A549 (cell line): ENCODE results near the gene CXXC5. TPM values are rescaled to one million over a fixed set of nuclear protein-coding genes. Genes with fewer than 3 reads are reported as not detected.
A peak's percentile ranks its signal among the peaks of the same experiment; 100 is the strongest.

Experiments used
- ATAC-seq, 2 experiments: fragments of 200-7000 bp in 1 of 2; fragments of >200 bp in 1 of 2; cut with Nextera tagmentation in 1 of 2; cut with Tn5 transposase in 1 of 2; 3 replicates each; pipeline versions ENCODE4 v1.8.0 to v1.9.1; 2018 to 2020; ENCODE audit warnings: mild to moderate bottlenecking in 1 of 2, moderate library complexity in 1 of 2
- CTCF ChIA-PET: fragments of 300-600 bp; sonication (Branson Sonifier 250); formaldehyde crosslinking; extraction: SDS; loops from one replicate; lab custom pipeline; 2021; ENCODE audit warnings: antibody characterized with exemption, inconsistent platforms; lab: Yijun Ruan, JAX
- POLR2A ChIA-PET: fragments of 350-600 bp; formaldehyde crosslinking; extraction: SDS; loops from one replicate; lab custom pipeline; 2021; ENCODE audit warnings: antibody characterized with exemption, inconsistent platforms; lab: Yijun Ruan, JAX
- DNase-seq, 2 experiments: peaks; one replicate each; pipeline versions ENCODE4 v3.0.0 to v3.0.0-alpha.2; 2011 to 2016; ENCODE audit warnings: low read depth in 1 of 2, low spot score in 1 of 2
- FAIRE-seq: peaks from 2 replicates; lab custom pipeline; 2011; peaks lifted over from hg19 to GRCh38; lab: Jason Lieb, UNC
- H3K27ac ChIP-seq, 2 experiments: fragments of >200 bp; sonication (Bioruptor Twin); formaldehyde crosslinking; 3 replicates each; pipeline ENCODE4 v1.5.1; 2016 to 2017
- H3K4me1 ChIP-seq: fragments of >200 bp; sonication (Bioruptor Twin); formaldehyde crosslinking; 3 replicates; pipeline ENCODE4 v1.6.1; 2016
- H3K4me2 ChIP-seq: fragments of >200 bp; sonication (Bioruptor Twin); formaldehyde crosslinking; 3 replicates; pipeline ENCODE4 v1.6.1; 2016
- H3K4me3 ChIP-seq: fragments of >200 bp; sonication (Bioruptor Twin); formaldehyde crosslinking; 3 replicates; pipeline ENCODE4 v1.5.1; 2016
- H3K9me3 ChIP-seq: fragments of >200 bp; sonication (Bioruptor Twin); formaldehyde crosslinking; 3 replicates; pipeline ENCODE4 v1.6.1; 2016
- BHLHE40 ChIP-seq: IDR thresholded peaks from 2 replicates; pipeline ENCODE4 v1.6.1; 2012; ENCODE audit warnings: low read depth, low read length, inconsistent platforms
- CBX8 ChIP-seq: fragments of 200-600 bp; sonication (generic); IDR thresholded peaks from 2 replicates; pipeline ENCODE4 v1.6.1; 2016
- CEBPB ChIP-seq, 2 experiments: fragments of >200 bp in 1 of 2; sonication (Bioruptor Twin) in 1 of 2; formaldehyde crosslinking in 1 of 2; IDR thresholded peaks; 2 replicates each; pipeline ENCODE4 v1.6.1; 2012 to 2016
- CHD4 ChIP-seq: fragments of 200-600 bp; sonication (generic); IDR thresholded peaks from 2 replicates; pipeline ENCODE4 v1.6.1; 2016; ENCODE audit warnings: antibody characterized with exemption, mild to moderate bottlenecking, borderline replicate concordance
- CTCF ChIP-seq: fragments of >200 bp; sonication (Bioruptor Twin); formaldehyde crosslinking; IDR thresholded peaks from 3 replicates; pipeline ENCODE4 v1.5.1; 2016
- E2F6 ChIP-seq: IDR thresholded peaks from 2 replicates; pipeline ENCODE4 v1.6.1; 2012; ENCODE audit warnings: low read depth, borderline replicate concordance
- FOSB ChIP-seq: fragments of 250-450 bp; sonication (Bioruptor Pico); IDR thresholded peaks from 2 replicates; pipeline ENCODE4 v1.5.0; 2020; ENCODE audit warnings: mild to moderate bottlenecking, moderate library complexity
- FOSL2 ChIP-seq, 2 experiments: fragments of 450-650 bp in 1 of 2; fragments of >200 bp in 1 of 2; sonication (Bioruptor Twin) in 1 of 2; formaldehyde crosslinking; IDR thresholded peaks; 2 replicates each; pipeline versions ENCODE4 v1.5.0 to v1.6.1; 2016 to 2020; ENCODE audit warnings: mild to moderate bottlenecking in 1 of 2, moderate library complexity in 1 of 2
- FOXS1 ChIP-seq: fragments of 250-450 bp; sonication (Bioruptor Pico); IDR thresholded peaks from 2 replicates; pipeline ENCODE4 v1.5.0; 2020; ENCODE audit warnings: mild to moderate bottlenecking, moderate library complexity
- HDAC2 ChIP-seq: fragments of 200-600 bp; sonication (generic); IDR thresholded peaks from 2 replicates; pipeline ENCODE4 v1.6.1; 2016
- HOXB5 ChIP-seq: fragments of 250-450 bp; sonication (Bioruptor Pico); IDR thresholded peaks from 2 replicates; pipeline ENCODE4 v1.5.0; 2020; ENCODE audit warnings: mild to moderate bottlenecking, moderate library complexity
- JUN ChIP-seq, 2 experiments: fragments of >200 bp; sonication (Bioruptor Twin); formaldehyde crosslinking; IDR thresholded peaks; 2 replicates in 1 of 2; 3 replicates in 1 of 2; pipeline ENCODE4 v1.6.1; 2016 to 2017
- NR3C1 ChIP-seq: fragments of >200 bp; sonication (Bioruptor Twin); formaldehyde crosslinking; IDR thresholded peaks from 3 replicates; pipeline ENCODE4 v1.6.1; 2017
- PBX3 ChIP-seq: IDR thresholded peaks from 2 replicates; pipeline ENCODE4 v1.6.1; 2012
- PHF8 ChIP-seq: fragments of 200-600 bp; sonication (generic); IDR thresholded peaks from 2 replicates; pipeline ENCODE4 v1.6.1; 2016; ENCODE audit warnings: low read depth, mild to moderate bottlenecking, antibody characterized with exemption, moderate library complexity, borderline replicate concordance
- POLR2A ChIP-seq: IDR thresholded peaks from 2 replicates; pipeline ENCODE4 v1.6.1; 2012; ENCODE audit warnings: mild to moderate bottlenecking, low read length
- RCOR1 ChIP-seq: fragments of 150-350 bp; IDR thresholded peaks from 2 replicates; pipeline ENCODE4 v1.6.1; 2014; ENCODE audit warnings: antibody characterized with exemption, low read length, low read depth
- SREBF2 ChIP-seq: fragments of 450-650 bp; IDR thresholded peaks from 2 replicates; pipeline ENCODE4 v1.6.1; 2014; ENCODE audit warnings: mild to moderate bottlenecking, moderate library complexity
- TFCP2L1 ChIP-seq: fragments of 250-450 bp; sonication (Bioruptor Pico); IDR thresholded peaks from 2 replicates; pipeline ENCODE4 v1.5.0; 2021; ENCODE audit warnings: mild to moderate bottlenecking
- USF2 ChIP-seq: fragments of 450-650 bp; IDR thresholded peaks from 2 replicates; pipeline ENCODE4 v1.6.1; 2014; ENCODE audit warnings: antibody characterized with exemption
- ZC3H11A ChIP-seq: fragments of 450-650 bp; IDR thresholded peaks from 2 replicates; pipeline ENCODE4 v1.6.1; 2014; ENCODE audit warnings: antibody characterized with exemption, mild to moderate bottlenecking
- ZFP36 ChIP-seq: fragments of 450-650 bp; IDR thresholded peaks from 2 replicates; pipeline ENCODE4 v1.6.1; 2014; ENCODE audit warnings: borderline replicate concordance; ENCODE audit not compliant: partially characterized antibody
- WGBS: methylation state at CpG from one replicate; pipeline ENCODE4 v1.1.6; 2017; ENCODE audit errors: missing lambda C conversion rate; 5-methylcytosine and 5-hydroxymethylcytosine counted together
- polyA plus RNA-seq, 4 experiments: library from polyadenylated mRNA; depleted of rRNA in 3 of 4; stranded (reverse); fragments of >200 nt; fragmentation: RNase III in 1 of 4; extraction: RNeasy Plus Mini Kit Qiagen cat#74134 plus additional on column Dnase treatment in 1 of 4; gene quantifications; 2 replicates in 3 of 4; 3 replicates in 1 of 4; pipeline ENCODE4 v1.2.3, GENCODE V29; 2011 to 2017

CXXC5 gene
- polyA plus RNA-seq, 2 of the 4 experiments (the other 2 are of a cell fraction), result 18.1 to 32.5 TPM

- 7% methylated on average over 23 of the region's 23 CpGs for WGBS
- DNase-seq (peak; percentile 64 to 88), FAIRE-seq (no peak), ATAC-seq (peak; percentile 20 to 53; a peak in 3 of 6 replicates)
- CTCF ChIA-PET, result interaction anchor here (0.6 to 17.1 kb wide), 5 partner anchors 17 to 725 kb away, joined by 3 to 195 read pairs (median 10); no protein-coding TSS in a partner anchor
- Histone ChIP-seq H3K9me3 (no peaks in the 10 kb centered on the region), H3K4me1 (peaks cover 81% of the 10 kb centered on the region), H3K27ac (peak overlapping the region; percentile 66 to 98), H3K4me3 (peak overlapping the region; percentile 16; the same call in 2 of the 3 replicates), H3K4me2 (peak overlapping the region; percentile 99)
- TF ChIP-seq HDAC2, result no peak
- no peak for TF ChIP-seq FOSL2 (IDR thresholded peaks at IDR 0.05)
- peak; percentile 53 for TF ChIP-seq FOSL2 (CRISPR knock-in tag; IDR thresholded peaks at IDR 0.05)
- TF ChIP-seq USF2, result 0 out of 2 replicates have a peak, but pooled peaks have one; percentile 17
- TF ChIP-seq JUN (IDR thresholded peaks at IDR 0.05), result 0 out of 5 replicates have a peak, but pooled peaks of 1 of the 2 experiments have one; percentile 28
- no peak for TF ChIP-seq E2F6
- no peak for TF ChIP-seq TFCP2L1 (CRISPR knock-in tag)
- TF ChIP-seq CHD4, result no peak
- TF ChIP-seq POLR2A, result no peak
- no peak for TF ChIP-seq FOXS1 (CRISPR knock-in tag)
- POLR2A ChIA-PET, result interaction anchor here (0.7 to 2.3 kb wide), 4 partner anchors 8 to 17 kb away, joined by 3 to 13 read pairs (median 4); no protein-coding TSS in a partner anchor
Observed at GRCh38 chr5:139651853-139652787, 4.0 kb downstream of the CXXC5 start.

- ChIA-PET POLR2A (interaction anchor here (2.3 kb wide), 1 partner anchor 8 kb away, joined by 13 read pairs; no protein-coding TSS in a partner anchor), CTCF (interaction anchor here (1.1 to 17.1 kb wide), 7 partner anchors 18 to 134 kb away, joined by 3 to 195 read pairs (median 6); no protein-coding TSS in a partner anchor)
- Histone ChIP-seq H3K4me2 (peak overlapping the region; percentile 99), H3K4me1 (peaks cover 81% of the 10 kb centered on the region), H3K4me3 (no peak overlapping the region), H3K27ac (peak overlapping the region; percentile 55 to 98), H3K9me3 (no peaks in the 10 kb centered on the region)
- WGBS, result 88% methylated on average over 5 of the region's 5 CpGs
- DNase-seq, result no peak
- no peak for FAIRE-seq
- TF ChIP-seq USF2, result no peak
- no peak for TF ChIP-seq PBX3
- no peak for TF ChIP-seq HOXB5
- no peak for ATAC-seq
Observed at GRCh38 chr5:139652788-139653241, 4.7 kb downstream of the CXXC5 start.

- Histone ChIP-seq H3K4me1 (peaks cover 89% of the 10 kb centered on the region), H3K4me2 (peak overlapping the region; percentile 99; the same call in 2 of the 3 replicates), H3K9me3 (no peaks in the 10 kb centered on the region), H3K4me3 (no peak overlapping the region), H3K27ac (peak overlapping the region; percentile 78 to 98; a peak in 4 of 6 replicates)
- ChIA-PET CTCF (interaction anchor here (1.2 to 17.1 kb wide), 7 partner anchors 9 to 134 kb away, joined by 3 to 195 read pairs (median 6); no protein-coding TSS in a partner anchor), POLR2A (no interaction called here)
- DNase-seq (no peak), FAIRE-seq (no peak), ATAC-seq (no peak)
- WGBS, result 89% methylated on average over 5 of the region's 5 CpGs
- no peak for TF ChIP-seq PHF8
- no peak for TF ChIP-seq CTCF
- no peak for TF ChIP-seq BHLHE40
- no peak for TF ChIP-seq NR3C1
- TF ChIP-seq FOSB (CRISPR knock-in tag), result no peak
- no peak for TF ChIP-seq ZC3H11A
- no peak for TF ChIP-seq RCOR1
- no peak for TF ChIP-seq CEBPB (IDR thresholded peaks at IDR 0.05)
- TF ChIP-seq SREBF2, result no peak
- TF ChIP-seq ZFP36, result no peak
- no peak for TF ChIP-seq CBX8
Observed at GRCh38 chr5:139653616-139654015, 5.5 kb downstream of the CXXC5 start.
